ACC112 (cell line): ENCODE results near the gene MRPS24.

Experiments
- H2AFZ ChIP-seq: fragments of 200-600 bp; sonication (generic); one replicate; pipeline ENCODE4 v1.6.0; 2017; ENCODE audit warnings: antibody characterized with exemption, low read length; ENCODE audit not compliant: unreplicated experiment
- H3K27ac ChIP-seq: fragments of 200-600 bp; sonication (generic); 2 replicates; pipeline ENCODE4 v1.5.1; 2014; ENCODE audit warnings: low read depth, mild to moderate bottlenecking, antibody characterized with exemption, low read length, moderate library complexity
- H3K27me3 ChIP-seq: fragments of 200-600 bp; sonication (generic); 2 replicates; pipeline ENCODE4 v1.6.1; 2014; ENCODE audit warnings: mild to moderate bottlenecking, antibody characterized with exemption, low read length, moderate library complexity, mixed read lengths; ENCODE audit not compliant: insufficient read depth
- H3K36me3 ChIP-seq: fragments of 200-600 bp; sonication (generic); 2 replicates; pipeline ENCODE4 v1.6.1; 2016; ENCODE audit warnings: mild to moderate bottlenecking, antibody characterized with exemption, low read length, moderate library complexity, mixed read lengths; ENCODE audit not compliant: insufficient read depth
- H3K4me1 ChIP-seq: fragments of 200-600 bp; sonication (generic); one replicate; pipeline ENCODE4 v1.6.1; 2016; ENCODE audit warnings: low read length, mixed read lengths; ENCODE audit not compliant: insufficient read depth, unreplicated experiment, control insufficient read depth
- H3K4me3 ChIP-seq: fragments of 200-600 bp; sonication (generic); 2 replicates; pipeline ENCODE4 v1.5.1; 2014; ENCODE audit warnings: mild to moderate bottlenecking, low read depth, low read length
- H3K79me2 ChIP-seq: fragments of 200-600 bp; sonication (generic); one replicate; pipeline ENCODE4 v1.6.0; 2016; ENCODE audit warnings: low read length; ENCODE audit not compliant: control insufficient read depth, unreplicated experiment, insufficient read depth

Gene MRPS24

DNA sequence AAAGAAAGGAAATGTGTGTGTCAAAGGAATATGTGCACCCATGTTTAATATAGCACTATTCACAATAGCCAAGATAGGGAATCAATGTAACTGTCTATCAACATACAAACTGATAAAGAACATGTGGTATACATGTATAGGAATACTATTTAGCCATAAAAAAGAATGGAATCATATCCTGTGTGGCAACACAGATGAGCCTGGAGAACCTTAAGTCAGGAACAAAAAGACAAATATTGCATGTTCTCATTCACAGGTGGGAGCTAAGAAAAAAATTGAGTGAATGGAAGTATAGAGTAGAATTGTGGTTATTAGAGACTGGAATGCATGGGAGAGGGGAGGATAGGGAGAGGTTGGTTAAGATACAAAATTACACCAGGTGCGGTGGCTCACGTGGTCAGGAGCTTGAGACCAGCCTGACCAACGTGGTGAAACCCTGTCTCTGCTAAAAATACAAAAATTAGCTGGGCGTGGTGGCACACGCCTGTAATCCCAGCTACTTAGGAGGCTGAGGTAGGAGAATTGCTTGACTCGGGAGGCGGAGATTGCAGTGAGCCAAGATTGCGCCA, 26.6 kb upstream of the MRPS24 start:
- H3K79me2 ChIP-seq = peaks cover 74% of the 10 kb centered on the region
- no peaks in the 10 kb centered on the region for H3K27me3 ChIP-seq
- no peak overlapping the region for H3K4me3 ChIP-seq
- 0 out of 2 replicates have a peak, but pooled peaks cover 5% of the 10 kb centered on the region for H3K36me3 ChIP-seq
- H3K4me1 ChIP-seq = no peaks in the 10 kb centered on the region
- no peak overlapping the region for H2AFZ ChIP-seq
- no peak overlapping the region for H3K27ac ChIP-seq

- Histone ChIP-seq H3K4me3 (no peak overlapping the region), H2AFZ (no peak overlapping the region), H3K36me3 (0 out of 2 replicates have a peak, but pooled peaks cover 5% of the 10 kb centered on the region), H3K27ac (no peak overlapping the region), H3K4me1 (peaks cover 13% of the 10 kb centered on the region), H3K27me3 (no peaks in the 10 kb centered on the region), H3K79me2 (peaks cover 69% of the 10 kb centered on the region)
Measured at GRCh38 chr7:43891069-43891955, 22.0 kb upstream of the MRPS24 start.

DNA sequence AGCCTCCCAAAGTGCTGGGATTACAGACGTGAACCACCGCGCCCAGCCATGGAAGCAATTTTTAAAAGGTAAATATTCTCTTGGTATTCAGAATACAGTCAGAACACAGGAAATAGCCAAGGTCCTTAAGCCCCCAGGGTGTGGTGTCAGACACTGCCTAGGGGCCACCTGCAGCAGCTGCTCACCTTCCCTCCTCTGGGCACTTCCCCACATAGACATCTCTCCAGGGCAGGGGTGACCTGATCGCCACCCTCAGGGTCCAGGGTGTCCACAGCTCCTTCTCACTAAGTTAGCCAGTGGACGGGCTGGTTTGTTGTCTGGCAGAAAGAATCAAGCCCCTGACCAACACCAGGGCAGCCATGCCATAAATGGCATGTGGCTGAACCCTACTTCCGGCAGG, 21.2 kb upstream of the MRPS24 start:
- Histone ChIP-seq H3K27ac (no peak overlapping the region), H3K79me2 (peaks cover 63% of the 10 kb centered on the region), H3K27me3 (no peaks in the 10 kb centered on the region), H3K36me3 (peaks cover 7% of the 10 kb centered on the region), H3K4me3 (no peak overlapping the region), H2AFZ (no peak overlapping the region), H3K4me1 (peaks cover 13% of the 10 kb centered on the region)

GRCh38 chr7:43888993-43889945, 20.0 kb upstream of the MRPS24 start:
- H3K4me1 ChIP-seq = peaks cover 13% of the 10 kb centered on the region
- no peak overlapping the region for H3K4me3 ChIP-seq
- no peak overlapping the region for H2AFZ ChIP-seq
- 0 out of 2 replicates have a peak overlapping the region, but pooled peaks have one; percentile 14 for H3K27ac ChIP-seq
- peaks cover 53% of the 10 kb centered on the region for H3K79me2 ChIP-seq
- no peaks in the 10 kb centered on the region for H3K27me3 ChIP-seq
- H3K36me3 ChIP-seq = peaks cover 7% of the 10 kb centered on the region

DNA sequence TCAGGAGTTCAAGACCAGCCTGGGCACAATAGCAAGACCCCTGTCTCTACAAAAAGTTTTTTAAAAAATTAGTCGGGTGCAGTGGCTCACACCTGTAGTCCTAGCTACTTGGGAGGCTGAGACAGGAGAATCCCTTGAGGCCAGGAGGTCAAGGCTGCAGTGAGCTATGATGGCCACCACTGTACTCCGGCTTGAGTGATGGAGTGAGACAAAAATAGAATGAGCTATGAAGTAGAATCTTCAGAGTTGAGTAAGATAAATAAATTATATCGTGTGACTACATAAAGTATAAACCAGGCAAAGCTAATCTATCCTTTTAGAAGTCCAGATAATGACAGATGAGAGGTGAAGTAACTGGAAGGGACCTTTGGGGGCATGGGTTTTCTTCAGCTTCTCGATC, 15.3 kb upstream of the MRPS24 start:
- Histone ChIP-seq H3K4me3 (no peak overlapping the region), H3K27ac (no peak overlapping the region), H3K36me3 (peaks cover 23% of the 10 kb centered on the region), H2AFZ (no peak overlapping the region), H3K4me1 (peaks cover 36% of the 10 kb centered on the region), H3K27me3 (no peaks in the 10 kb centered on the region), H3K79me2 (peaks cover 19% of the 10 kb centered on the region)

DNA sequence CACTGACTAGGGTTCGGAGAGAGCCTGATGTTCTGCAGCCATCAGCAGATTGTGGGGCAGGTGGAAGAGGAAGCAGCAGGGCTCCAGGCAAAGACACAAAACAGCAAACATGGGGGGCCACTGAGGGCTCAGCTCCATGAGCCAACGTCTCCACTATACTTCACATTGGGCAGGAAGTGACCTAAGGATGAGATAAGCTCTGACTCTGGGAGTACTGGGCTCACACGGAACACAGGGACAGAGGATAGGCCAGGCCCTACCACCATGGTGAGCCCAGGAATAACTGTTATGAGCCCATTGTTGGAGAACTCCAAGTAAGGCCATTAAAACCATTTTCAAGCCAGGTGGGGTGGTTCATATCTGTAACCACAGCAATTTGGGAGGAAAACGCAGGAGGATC, 14.9 kb upstream of the MRPS24 start:
- H2AFZ ChIP-seq = no peak overlapping the region
- H3K79me2 ChIP-seq = peaks cover 15% of the 10 kb centered on the region
- no peak overlapping the region for H3K27ac ChIP-seq
- peaks cover 23% of the 10 kb centered on the region for H3K36me3 ChIP-seq
- peaks cover 36% of the 10 kb centered on the region for H3K4me1 ChIP-seq
- no peak overlapping the region for H3K4me3 ChIP-seq
- H3K27me3 ChIP-seq = no peaks in the 10 kb centered on the region

- no peak overlapping the region for H3K4me3 ChIP-seq
- peak overlapping the region; percentile 53 for H3K27ac ChIP-seq
- peaks cover 39% of the 10 kb centered on the region for H3K4me1 ChIP-seq
- no peaks in the 10 kb centered on the region for H3K79me2 ChIP-seq
- no peaks in the 10 kb centered on the region for H3K27me3 ChIP-seq
- no peak overlapping the region for H2AFZ ChIP-seq
- H3K36me3 ChIP-seq = peaks cover 45% of the 10 kb centered on the region
Measured at GRCh38 chr7:43880596-43880995, 11.3 kb upstream of the MRPS24 start.

GRCh38 chr7:43879477-43879876, 10.2 kb upstream of the MRPS24 start:
- peaks cover 44% of the 10 kb centered on the region for H3K36me3 ChIP-seq
- H3K27ac ChIP-seq = peak overlapping the region; percentile 53
- H2AFZ ChIP-seq = no peak overlapping the region
- peaks cover 39% of the 10 kb centered on the region for H3K4me1 ChIP-seq
- H3K4me3 ChIP-seq = no peak overlapping the region
- H3K79me2 ChIP-seq = no peaks in the 10 kb centered on the region
- H3K27me3 ChIP-seq = no peaks in the 10 kb centered on the region

DNA sequence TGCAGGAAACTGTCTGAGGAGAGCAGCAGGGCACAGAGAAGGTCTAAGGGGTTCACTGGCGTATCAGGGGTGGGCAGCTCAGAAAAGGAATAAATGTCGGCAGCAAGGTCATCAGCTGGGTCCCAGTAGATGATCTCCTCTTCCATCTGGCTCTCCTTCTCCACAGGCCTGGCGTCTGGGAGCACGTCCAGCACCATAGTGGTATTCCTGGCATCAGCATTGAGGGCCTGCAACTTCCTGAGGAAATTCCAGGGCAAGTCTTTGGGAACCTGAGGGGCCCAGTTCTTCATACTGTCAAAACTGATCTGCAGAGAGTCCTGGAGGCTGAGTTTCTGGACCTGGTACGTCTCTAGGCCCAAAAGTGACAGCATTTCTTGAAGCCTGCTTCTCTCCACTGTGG, 9.6 kb upstream of the MRPS24 start:
- peaks cover 43% of the 10 kb centered on the region for H3K4me1 ChIP-seq
- H3K4me3 ChIP-seq = no peak overlapping the region
- no peak overlapping the region for H2AFZ ChIP-seq
- H3K27ac ChIP-seq = peak overlapping the region; percentile 53
- peaks cover 44% of the 10 kb centered on the region for H3K36me3 ChIP-seq
- H3K79me2 ChIP-seq = no peaks in the 10 kb centered on the region
- H3K27me3 ChIP-seq = no peaks in the 10 kb centered on the region
